GM12878 (cell line): ENCODE results near the gene KRTAP24-1. TPM values are rescaled to one million over a fixed set of nuclear protein-coding genes. Genes with fewer than 3 reads are reported as not detected.

ENCODE experiments used
- ATAC-seq: fragments of 200-7000 bp; cut with Tn5 transposase; 3 replicates; pipeline ENCODE4 v1.9.1; 2020; ENCODE audit warnings: mild to moderate bottlenecking, moderate library complexity
- BruUV-seq: library from RNA; stranded (reverse); fragments of 400-500 nt; replicated peaks from 2 replicates; lab custom pipeline; 2021; lab: Mats Ljungman, UMichigan
- CTCF ChIA-PET: fragments of 300-600 bp; sonication (Branson Sonifier 250); formaldehyde crosslinking; extraction: SDS; loops from one replicate; lab custom pipeline; 2021; ENCODE audit warnings: inconsistent platforms; lab: Yijun Ruan, JAX
- POLR2A ChIA-PET: fragments of 350-600 bp; formaldehyde crosslinking; extraction: SDS; loops from one replicate; lab custom pipeline; 2021; ENCODE audit warnings: inconsistent platforms; lab: Charles Lee
- RAD21 ChIA-PET: fragments of 300-600 bp; sonication (Branson Sonifier 250); formaldehyde crosslinking; loops from one replicate; lab custom pipeline; 2023; ENCODE audit warnings: antibody characterized with exemption; ENCODE audit not compliant: unreplicated experiment; lab: Charles Lee
- SMC1A ChIA-PET: fragments of 300-600 bp; sonication (Branson Sonifier 250); formaldehyde crosslinking; loops from one replicate; lab custom pipeline; 2023; ENCODE audit not compliant: unreplicated experiment, uncharacterized antibody; lab: Charles Lee
- DNase-seq: peaks from one replicate; pipeline ENCODE4 v3.0.0-alpha.2; 2011; ENCODE audit warnings: low read depth, low spot score
- FAIRE-seq: peaks from 3 replicates; lab custom pipeline; 2011; peaks lifted over from hg19 to GRCh38; lab: Jason Lieb, UNC
- H2AFZ ChIP-seq: 2 replicates; pipeline ENCODE4 v1.6.0; 2011; ENCODE audit warnings: low read depth, low read length, control low read depth; ENCODE audit not compliant: control insufficient read depth
- H3K27ac ChIP-seq: 2 replicates; pipeline ENCODE4 v1.5.1; 2011; ENCODE audit warnings: control low read depth; ENCODE audit not compliant: control insufficient read depth, insufficient read depth
- H3K27me3 ChIP-seq, 2 experiments: replicated peaks in 1 of 2; 2 replicates each; pipeline versions ENCODE4 v1.6.0 to v1.6.1; 2011; ENCODE audit warnings: low read length in 1 of 2; ENCODE audit not compliant: control insufficient read depth in 2 of 2, insufficient read depth in 2 of 2
- H3K36me3 ChIP-seq, 2 experiments: 2 replicates each; pipeline ENCODE4 v1.5.1; 2011; ENCODE audit warnings: low read length in 1 of 2; ENCODE audit not compliant: control insufficient read depth in 2 of 2, insufficient read depth in 2 of 2
- H3K4me1 ChIP-seq: 2 replicates; pipeline ENCODE4 v1.6.1; 2011; ENCODE audit warnings: mild to moderate bottlenecking, low read length, moderate library complexity, mixed read lengths; ENCODE audit not compliant: control insufficient read depth, insufficient read depth
- H3K4me2 ChIP-seq: 2 replicates; pipeline ENCODE4 v1.6.0; 2011; ENCODE audit warnings: control low read depth; ENCODE audit not compliant: control insufficient read depth, insufficient read depth
- H3K4me3 ChIP-seq: fragments of 200-600 bp; sonication (generic); 2 replicates; pipeline ENCODE4 v1.5.1; 2016
- H3K79me2 ChIP-seq: 2 replicates; pipeline ENCODE4 v1.6.0; 2011; ENCODE audit warnings: low read length; ENCODE audit not compliant: control insufficient read depth, insufficient read depth
- H3K9ac ChIP-seq: 2 replicates; pipeline ENCODE4 v1.8.0; 2011; ENCODE audit warnings: low read length, control low read depth, mixed read lengths; ENCODE audit not compliant: control insufficient read depth, insufficient read depth
- H3K9me3 ChIP-seq: replicated peaks from 3 replicates; pipeline ENCODE4 v1.5.1; 2011; ENCODE audit warnings: mild to moderate bottlenecking, low read length; ENCODE audit not compliant: control insufficient read depth, insufficient read depth
- H4K20me1 ChIP-seq: 2 replicates; pipeline ENCODE4 v1.6.0; 2011; ENCODE audit not compliant: control insufficient read depth, insufficient read depth
- BHLHE40 ChIP-seq, 2 experiments: fragments of 450-650 bp in 1 of 2; IDR thresholded peaks; 2 replicates each; pipeline ENCODE4 v1.6.1; 2011 to 2017; ENCODE audit warnings: low read depth in 2 of 2, borderline replicate concordance in 1 of 2, improper control_type of control experiment in 1 of 2, low read length in 1 of 2, mild to moderate bottlenecking in 1 of 2
- BRCA1 ChIP-seq: IDR thresholded peaks from 2 replicates; pipeline ENCODE4 v1.6.1; 2011; ENCODE audit warnings: low read depth, low read length, improper control_type of control experiment
- CTCF ChIP-seq, 3 experiments: IDR thresholded peaks in 2 of 3; conservative IDR thresholded peaks in 1 of 3; 2 replicates each; pipeline ENCODE4 v1.5.1; 2011; ENCODE audit warnings: low read depth in 3 of 3, low read length in 3 of 3, mild to moderate bottlenecking in 3 of 3, control low read depth in 2 of 3, moderate library complexity in 2 of 3, inconsistent platforms in 1 of 3, mixed read lengths in 1 of 3; ENCODE audit not compliant: control insufficient read depth in 2 of 3, insufficient read depth in 1 of 3; ENCODE audit errors: extremely low read depth in 1 of 3
- HDAC6 ChIP-seq: fragments of 200-600 bp; sonication (generic); IDR thresholded peaks from one replicate; pipeline ENCODE4 v1.8.0; 2017; ENCODE audit warnings: antibody characterized with exemption; ENCODE audit not compliant: unreplicated experiment
- JUNB ChIP-seq: IDR thresholded peaks from 2 replicates; pipeline ENCODE4 v1.6.1; 2016; ENCODE audit warnings: antibody characterized with exemption, mild to moderate bottlenecking
- NBN ChIP-seq: fragments of 450-650 bp; IDR thresholded peaks from 2 replicates; pipeline ENCODE4 v1.6.1; 2016
- NFYB ChIP-seq: IDR thresholded peaks from 2 replicates; pipeline ENCODE4 v1.6.1; 2011; ENCODE audit warnings: low read depth, mild to moderate bottlenecking, low read length, improper control_type of control experiment, moderate library complexity; ENCODE audit not compliant: insufficient read depth
- NR2C2 ChIP-seq: IDR thresholded peaks from 2 replicates; pipeline ENCODE4 v1.6.1; 2011; ENCODE audit warnings: borderline replicate concordance, low read depth; ENCODE audit not compliant: control insufficient read depth, insufficient read length
- PAX8 ChIP-seq: fragments of 450-650 bp; IDR thresholded peaks from 2 replicates; pipeline ENCODE4 v1.6.1; 2017; ENCODE audit warnings: mild to moderate bottlenecking, moderate library complexity
- POLR2A ChIP-seq: IDR thresholded peaks from 2 replicates; pipeline ENCODE4 v1.6.1; 2011; ENCODE audit warnings: low read depth, mild to moderate bottlenecking, low read length
- RCOR1 ChIP-seq: conservative IDR thresholded peaks from 2 replicates; pipeline ENCODE4 v1.6.1; 2012; ENCODE audit warnings: low read depth, low read length, improper control_type of control experiment
- SIN3A ChIP-seq: IDR thresholded peaks from 2 replicates; pipeline ENCODE4 v1.6.1; 2012; ENCODE audit warnings: low read depth, low read length, improper control_type of control experiment
- SPI1 ChIP-seq: IDR thresholded peaks from 2 replicates; pipeline ENCODE4 v1.6.1; 2011; ENCODE audit warnings: low read depth, mild to moderate bottlenecking, low read length, moderate library complexity, borderline replicate concordance; ENCODE audit not compliant: insufficient read depth
- SREBF1 ChIP-seq: IDR thresholded peaks from 2 replicates; pipeline ENCODE4 v1.6.1; 2012; ENCODE audit warnings: mild to moderate bottlenecking, low read length
- SRF ChIP-seq, 2 experiments: IDR thresholded peaks; 2 replicates each; pipeline ENCODE4 v1.6.1; 2011; ENCODE audit warnings: low read depth in 2 of 2, low read length in 2 of 2, mild to moderate bottlenecking in 1 of 2, moderate library complexity in 1 of 2
- TBL1XR1 ChIP-seq: IDR thresholded peaks from 2 replicates; pipeline ENCODE4 v1.6.1; 2012; ENCODE audit warnings: low read depth, low read length, improper control_type of control experiment
- USF2 ChIP-seq: IDR thresholded peaks from 2 replicates; pipeline ENCODE4 v1.6.1; 2011; ENCODE audit warnings: low read depth, low read length, improper control_type of control experiment, borderline replicate concordance
- WGBS: methylation state at CpG from one replicate; pipeline ENCODE4 v1.1.6; 2016; ENCODE audit warnings: low lambda C conversion rate; ENCODE audit not compliant: insufficient replicate concordance, insufficient coverage; ENCODE audit errors: missing lambda C conversion rate; 5-methylcytosine and 5-hydroxymethylcytosine counted together
- in situ Hi-C: fragments of 300-500 bp; cut with MboI; formaldehyde crosslinking; loops from 9 replicates; pipeline ENCODE4 v1.14.3; 2018; ENCODE audit warnings: mixed read lengths
- intact Hi-C: fragments of 100-400 bp; cut with micrococcal nuclease; formaldehyde crosslinking; loops from one replicate; pipeline ENCODE4 v1.14.2; 2022; ENCODE audit not compliant: unreplicated experiment
- polyA plus RNA-seq, 11 experiments: library from polyadenylated mRNA; depleted of rRNA in 4 of 11; unstranded in 6 of 11; stranded (reverse) in 5 of 11; fragments of >200 nt; fragmentation: Nextera tagmentation in 4 of 11; fragmentation: Illumina TruSeq in 1 of 11; extraction: Ambion mirVana in 4 of 11; extraction: Trizol in 1 of 11; gene quantifications; 1 replicate in 1 of 11; 2 replicates in 10 of 11; pipeline versions ENCODE4 v1.2.1 to v1.2.3, GENCODE V29; 2011 to 2016; ENCODE audit warnings: inconsistent platforms in 2 of 11, missing spikeins in 2 of 11, low read depth in 1 of 11
- total RNA-seq, 4 experiments: library from RNA; depleted of rRNA in 3 of 4; stranded (reverse); fragments of >200 nt in 3 of 4; fragmentation: Illumina TruSeq in 1 of 4; extraction: Trizol in 1 of 4; gene quantifications; 2 replicates each; pipeline versions ENCODE4 v1.2.1 to v1.2.3, GENCODE V29; 2013 to 2021

The KRTAP24-1 gene
- total and polyA plus RNA-seq, 10 of the 15 experiments (the other 5 are each of a cell fraction or from before 2014, with no cell fraction given), result not detected

- FAIRE-seq (no peak), ATAC-seq (no peak), DNase-seq (no peak)
- Histone ChIP-seq H3K9me3 (no peaks in the 10 kb centered on the region), H3K9ac (no peak within 1 kb of the TSS), H3K27ac (no peak within 1 kb of the TSS), H3K4me3 (no peak within 1 kb of the TSS), H3K36me3 (no peaks in the 10 kb centered on the region), H2AFZ (no peak within 1 kb of the TSS), H3K27me3 (no peaks in the 10 kb centered on the region), H3K4me1 (no peaks in the 10 kb centered on the region), H3K79me2 (no peaks in the 10 kb centered on the region), H4K20me1 (no peaks in the 10 kb centered on the region), H3K4me2 (no peak within 1 kb of the TSS)
- POLR2A ChIA-PET, result no interaction called here
- BruUV-seq, result no TSS peak
- RAD21 ChIA-PET, result no interaction called here
- TF ChIP-seq HDAC6 (no peak), NBN (no peak), JUNB (no peak), SPI1 (no peak), NR2C2 (no peak), SRF (IDR thresholded peaks at IDR 0.05; ENCODE audit: low read depth in 2 of 2, low read length in 2 of 2) (no peak)
- 26% methylated on average over 2 of the region's 2 CpGs for WGBS
- CTCF ChIA-PET, result no interaction called here
- SMC1A ChIA-PET, result no interaction called here
- intact Hi-C loops, result no loop called here
- in situ Hi-C loops, result no loop called here
Observed at GRCh38 chr21:30289215-30289614, 6.5 kb upstream of the KRTAP24-1 start, which contains the start of gene KRTAP25-1. TSS of gene KRTAP25-1 (minus strand) at chr21:30289514. CDS start at chr21:30289490, 24 bp downstream.

GRCh38 chr21:30271611-30272010 lies 11.1 kb downstream of the KRTAP24-1 start:
- in situ Hi-C loops (no loop called here), intact Hi-C loops (no loop called here)
- POLR2A ChIA-PET, result no interaction called here
- ATAC-seq (no peak), FAIRE-seq (no peak), DNase-seq (no peak)
- Histone ChIP-seq H3K4me1 (no peaks in the 10 kb centered on the region), H3K27ac (no peak overlapping the region), H2AFZ (no peak overlapping the region), H3K36me3 (no peaks in the 10 kb centered on the region), H3K79me2 (no peaks in the 10 kb centered on the region), H3K4me2 (no peak overlapping the region), H3K9me3 (no peaks in the 10 kb centered on the region), H4K20me1 (no peaks in the 10 kb centered on the region), H3K4me3 (no peak overlapping the region), H3K9ac (no peak overlapping the region), H3K27me3 (no peaks in the 10 kb centered on the region)
- SMC1A ChIA-PET, result no interaction called here
- no TSS peak for BruUV-seq
- CTCF ChIA-PET, result interaction anchor here (0.5 kb wide), 1 partner anchor 18 kb away, joined by 3 read pairs; no protein-coding TSS in a partner anchor
- WGBS, result 47% methylated on average over 1 of the region's 1 CpG
- RAD21 ChIA-PET, result no interaction called here
- no peak for TF ChIP-seq CTCF (IDR thresholded peaks at IDR 0.05 in 2 of 3, conservative IDR thresholded peaks at IDR 0.05 in 1 of 3; ENCODE audit: control insufficient read depth in 2 of 3, extremely low read depth in 1 of 3, insufficient read depth in 1 of 3, low read depth in 3 of 3, low read length in 3 of 3)
- TF ChIP-seq SREBF1, result no peak
- no peak for TF ChIP-seq JUNB
- TF ChIP-seq RCOR1, result no peak
- TF ChIP-seq TBL1XR1, result no peak
- TF ChIP-seq SIN3A, result no peak
- no peak for TF ChIP-seq BHLHE40 (IDR thresholded peaks at IDR 0.05; ENCODE audit: borderline replicate concordance in 1 of 2, low read depth in 2 of 2, low read length in 1 of 2)
- no peak for TF ChIP-seq HDAC6
- TF ChIP-seq NFYB, result no peak
- no peak for TF ChIP-seq BRCA1
- TF ChIP-seq POLR2A, result no peak
- no peak for TF ChIP-seq SPI1
- TF ChIP-seq USF2, result no peak
- no peak for TF ChIP-seq PAX8
